Activated naive CD4-positive, alpha-beta T cell treated with anti-CD3 and anti-CD28 coated beads for 36 hours (primary cell): ENCODE data around the gene LY6G6F. TPM values are rescaled to one million over a fixed set of nuclear protein-coding genes. Genes with fewer than 3 reads are reported as not detected.

Experiments
- CTCF ChIA-PET: fragments of 350-600 bp; sonication (Branson Sonifier 250); formaldehyde crosslinking; loops from one replicate; lab custom pipeline; 2021; ENCODE audit warnings: antibody characterized with exemption; lab: Charles Lee
- DNase-seq: peaks from one replicate; pipeline ENCODE4 v3.0.0-alpha.2; 2020
- H3K27ac Mint-ChIP-seq: one replicate; pipeline ENCODE4 v1.8.0; 2021; ENCODE audit warnings: mild to moderate bottlenecking, mixed read lengths
- H3K27me3 Mint-ChIP-seq: one replicate; pipeline ENCODE4 v1.8.0; 2021; ENCODE audit warnings: low read depth, mixed read lengths
- H3K36me3 Mint-ChIP-seq: one replicate; pipeline ENCODE4 v1.8.0; 2021; ENCODE audit warnings: low read depth, mixed read lengths
- H3K4me1 Mint-ChIP-seq: one replicate; pipeline ENCODE4 v1.8.0; 2021; ENCODE audit warnings: low read depth, mixed read lengths
- H3K4me3 Mint-ChIP-seq: one replicate; pipeline ENCODE4 v1.8.0; 2021; ENCODE audit warnings: mild to moderate bottlenecking, moderate library complexity, mixed read lengths
- H3K9me3 Mint-ChIP-seq: one replicate; pipeline ENCODE4 v1.8.0; 2021; ENCODE audit warnings: mixed read lengths
- intact Hi-C: fragments of 100-400 bp; cut with micrococcal nuclease; formaldehyde crosslinking; loops from one replicate; pipeline ENCODE4 v1.15.1; 2023
- total RNA-seq, 2 experiments: library from RNA; stranded (reverse); gene quantifications; one replicate each; pipeline ENCODE4 v1.2.3, GENCODE V29; 2021

Gene LY6G6F
- total RNA-seq, 2 experiments from 2014 or later: not detected

GRCh38 chr6:31723245-31723979, 16.7 kb downstream of the LY6G6F start, which contains the start of gene MPIG6B:
Gene MPIG6B (plus strand): TSS chr6:31723373. CDS start chr6:31723384, 11 bp downstream.
- intact Hi-C loops: no loop called here
- Mint-ChIP-seq H3K27me3 (no peaks in the 10 kb centered on the region), H3K4me3 (no peak within 1 kb of the TSS), H3K36me3 (peaks cover 3% of the 10 kb centered on the region), H3K4me1 (peaks cover 25% of the 10 kb centered on the region), H3K9me3 (no peaks in the 10 kb centered on the region), H3K27ac (no peak within 1 kb of the TSS)
- CTCF ChIA-PET: interaction anchor here (1.0 kb wide), 1 partner anchor 46 kb away, joined by 4 read pairs; no protein-coding TSS in a partner anchor
- DNase-seq: no peak

- no peaks in the 10 kb centered on the region for H3K9me3 Mint-ChIP-seq
- peaks cover 3% of the 10 kb centered on the region for H3K36me3 Mint-ChIP-seq
- intact Hi-C loops: no loop called here
- no peak overlapping the region for H3K27ac Mint-ChIP-seq
- CTCF ChIA-PET: interaction anchor here (1.0 kb wide), 1 partner anchor 46 kb away, joined by 4 read pairs; no protein-coding TSS in a partner anchor
- no peaks in the 10 kb centered on the region for H3K27me3 Mint-ChIP-seq
- H3K4me1 Mint-ChIP-seq: peaks cover 31% of the 10 kb centered on the region
- no peak for DNase-seq
- no peak overlapping the region for H3K4me3 Mint-ChIP-seq
These were observed 17.5 kb downstream of the LY6G6F start for GRCh38 chr6:31723980-31724691.

- Mint-ChIP-seq H3K4me1 (peaks cover 44% of the 10 kb centered on the region), H3K36me3 (peaks cover 3% of the 10 kb centered on the region), H3K27ac (no peak overlapping the region), H3K9me3 (no peaks in the 10 kb centered on the region), H3K4me3 (no peak overlapping the region), H3K27me3 (no peaks in the 10 kb centered on the region)
- no peak for DNase-seq
- intact Hi-C loops: no loop called here
- CTCF ChIA-PET: interaction anchor here (0.7 to 2.2 kb wide), 3 partner anchors 9 to 92 kb away, joined by 3 to 5 read pairs (median 4); no protein-coding TSS in a partner anchor
These were observed 19.1 kb downstream of the LY6G6F start for GRCh38 chr6:31725502-31726350.

- CTCF ChIA-PET: interaction anchor here (0.6 to 3.4 kb wide), 7 partner anchors 10 to 196 kb away, joined by 3 to 22 read pairs (median 3); partner anchors contain the start of genes ABHD16A and CLIC1
- intact Hi-C loops: no loop called here
- H3K36me3 Mint-ChIP-seq: peaks cover 9% of the 10 kb centered on the region
- H3K9me3 Mint-ChIP-seq: no peaks in the 10 kb centered on the region
- H3K27ac Mint-ChIP-seq: peak overlapping the region; percentile 55
- H3K27me3 Mint-ChIP-seq: no peaks in the 10 kb centered on the region
- no peak overlapping the region for H3K4me3 Mint-ChIP-seq
- peaks cover 46% of the 10 kb centered on the region for H3K4me1 Mint-ChIP-seq
- peak; percentile 57 for DNase-seq
These were observed 20.5 kb downstream of the LY6G6F start for GRCh38 chr6:31727034-31727716.

GRCh38 chr6:31727717-31728671, 21.3 kb downstream of the LY6G6F start:
- H3K9me3 Mint-ChIP-seq: no peaks in the 10 kb centered on the region
- H3K4me1 Mint-ChIP-seq: peaks cover 46% of the 10 kb centered on the region
- peaks cover 10% of the 10 kb centered on the region for H3K36me3 Mint-ChIP-seq
- no peak overlapping the region for H3K4me3 Mint-ChIP-seq
- no peak for DNase-seq
- H3K27me3 Mint-ChIP-seq: no peaks in the 10 kb centered on the region
- CTCF ChIA-PET: interaction anchor here (0.6 to 3.4 kb wide), 9 partner anchors 9 to 195 kb away, joined by 3 to 22 read pairs (median 3); partner anchors contain the start of genes ABHD16A and CLIC1
- H3K27ac Mint-ChIP-seq: peak overlapping the region; percentile 55
- intact Hi-C loops: loop anchor here (2.0 kb wide), 1 partner anchor 67 kb away; the partner anchor contains the start of gene VARS1

- intact Hi-C loops: loop anchor here (1.0 to 2.0 kb wide), 4 partner anchors 9 to 101 kb away; partner anchors contain the start of gene VARS1
- Mint-ChIP-seq H3K9me3 (no peaks in the 10 kb centered on the region), H3K27ac (peak within 1 kb of the TSS; percentile 72), H3K4me3 (peak within 1 kb of the TSS; percentile 79), H3K27me3 (no peaks in the 10 kb centered on the region), H3K4me1 (peaks cover 54% of the 10 kb centered on the region), H3K36me3 (peaks cover 20% of the 10 kb centered on the region)
- CTCF ChIA-PET: interaction anchor here (0.8 to 3.4 kb wide), 12 partner anchors 9 to 102 kb away, joined by 3 to 22 read pairs (median 4); partner anchors contain the start of genes CLIC1, LSM2, LY6G6D and MSH5
- DNase-seq: no peak
These were observed 22.3 kb downstream of the LY6G6F start, which contains the start of gene DDAH2 for GRCh38 chr6:31728767-31729514. Gene DDAH2 (minus strand): TSS chr6:31729299. CDS start chr6:31729161, 138 bp downstream.

GRCh38 chr6:31729515-31729978, 22.9 kb downstream of the LY6G6F start:
- Mint-ChIP-seq H3K4me1 (peaks cover 59% of the 10 kb centered on the region), H3K4me3 (peak overlapping the region; percentile 79), H3K9me3 (no peaks in the 10 kb centered on the region), H3K27me3 (no peaks in the 10 kb centered on the region), H3K27ac (peak overlapping the region; percentile 72), H3K36me3 (peaks cover 25% of the 10 kb centered on the region)
- intact Hi-C loops: loop anchor here (1.0 to 2.0 kb wide), 4 partner anchors 9 to 101 kb away; partner anchors contain the start of gene VARS1
- CTCF ChIA-PET: interaction anchor here (0.7 to 3.4 kb wide), 14 partner anchors 8 to 223 kb away, joined by 3 to 22 read pairs (median 4); partner anchors contain the start of genes CLIC1, GPANK1, LSM2 and LY6G6D
- DNase-seq: peak; percentile 81

GRCh38 chr6:31729979-31730630, 23.4 kb downstream of the LY6G6F start:
- no peaks in the 10 kb centered on the region for H3K27me3 Mint-ChIP-seq
- DNase-seq: peak; percentile 60
- peaks cover 60% of the 10 kb centered on the region for H3K4me1 Mint-ChIP-seq
- intact Hi-C loops: loop anchor here (1.0 to 2.0 kb wide), 4 partner anchors 8 to 100 kb away; partner anchors contain the start of gene VARS1
- peak overlapping the region; percentile 50 for H3K27ac Mint-ChIP-seq
- CTCF ChIA-PET: interaction anchor here (0.7 to 3.4 kb wide), 14 partner anchors 7 to 222 kb away, joined by 3 to 22 read pairs (median 4); partner anchors contain the start of genes CLIC1, GPANK1, LSM2 and LY6G6D
- peak overlapping the region; percentile 79 for H3K4me3 Mint-ChIP-seq
- H3K36me3 Mint-ChIP-seq: peaks cover 30% of the 10 kb centered on the region
- no peaks in the 10 kb centered on the region for H3K9me3 Mint-ChIP-seq

GRCh38 chr6:31730631-31731086, 24.0 kb downstream of the LY6G6F start:
- H3K36me3 Mint-ChIP-seq: peaks cover 33% of the 10 kb centered on the region
- DNase-seq: no peak
- no peaks in the 10 kb centered on the region for H3K9me3 Mint-ChIP-seq
- intact Hi-C loops: no loop called here
- CTCF ChIA-PET: interaction anchor here (0.7 to 2.9 kb wide), 9 partner anchors 10 to 222 kb away, joined by 3 to 12 read pairs (median 4); partner anchors contain the start of genes LSM2, LY6G6D and MSH5
- peak overlapping the region; percentile 50 for H3K27ac Mint-ChIP-seq
- H3K4me1 Mint-ChIP-seq: peaks cover 58% of the 10 kb centered on the region
- H3K27me3 Mint-ChIP-seq: no peaks in the 10 kb centered on the region
- H3K4me3 Mint-ChIP-seq: peak overlapping the region; percentile 79
